ENCODE results near the gene WDR44. TPM values are rescaled to one million over a fixed set of nuclear protein-coding genes. Genes with fewer than 3 reads are reported as not detected.
A peak's percentile ranks its signal among the peaks of the same experiment; 100 is the strongest.

The WDR44 gene
- total RNA-seq, 1 donor from 2014 or later: 12.8 TPM

GRCh38 chrX:118347736-118348135 is 1.8 kb downstream of the WDR44 start:
- DNase-seq (ENCODE audit: low read depth): no peak
- H3K36me3 ChIP-seq (ENCODE audit: control insufficient read depth, insufficient read depth, low read length): no peaks in the 10 kb centered on the region
- TF ChIP-seq CTCF (IDR thresholded peaks at IDR 0.05; ENCODE audit: insufficient read depth, low read length, poor library complexity, severe bottlenecking): no peak
- H3K4me3 ChIP-seq (ENCODE audit: low read depth, low read length): peak overlapping the region; percentile 84
- no peaks in the 10 kb centered on the region for H3K27me3 ChIP-seq (ENCODE audit: control insufficient read depth, insufficient read depth, low read length)

- peak overlapping the region; percentile 84 for H3K4me3 ChIP-seq (ENCODE audit: low read depth, low read length)
- H3K27me3 ChIP-seq (ENCODE audit: control insufficient read depth, insufficient read depth, low read length): no peaks in the 10 kb centered on the region
- no peak for TF ChIP-seq CTCF (IDR thresholded peaks at IDR 0.05; ENCODE audit: insufficient read depth, low read length, poor library complexity, severe bottlenecking)
- no peaks in the 10 kb centered on the region for H3K36me3 ChIP-seq (ENCODE audit: control insufficient read depth, insufficient read depth, low read length)
- DNase-seq (ENCODE audit: low read depth): no peak
These were observed 2.4 kb downstream of the WDR44 start for GRCh38 chrX:118348186-118348810.

- no peaks in the 10 kb centered on the region for H3K36me3 ChIP-seq (ENCODE audit: control insufficient read depth, insufficient read depth, low read length)
- H3K4me3 ChIP-seq (ENCODE audit: low read depth, low read length): no peak overlapping the region
- TF ChIP-seq CTCF (IDR thresholded peaks at IDR 0.05; ENCODE audit: insufficient read depth, low read length, poor library complexity, severe bottlenecking): no peak
- H3K27me3 ChIP-seq (ENCODE audit: control insufficient read depth, insufficient read depth, low read length): no peaks in the 10 kb centered on the region
- DNase-seq (ENCODE audit: low read depth): no peak
These were observed 3.3 kb downstream of the WDR44 start for GRCh38 chrX:118349188-118349587.

GRCh38 chrX:118350221-118350620 is 4.3 kb downstream of the WDR44 start:
- Histone ChIP-seq H3K36me3 (ENCODE audit: control insufficient read depth, insufficient read depth, low read length) (no peaks in the 10 kb centered on the region), H3K27me3 (ENCODE audit: control insufficient read depth, insufficient read depth, low read length) (no peaks in the 10 kb centered on the region), H3K4me3 (ENCODE audit: low read depth, low read length) (no peak overlapping the region)
- DNase-seq (ENCODE audit: low read depth): no peak
- no peak for TF ChIP-seq CTCF (IDR thresholded peaks at IDR 0.05; ENCODE audit: insufficient read depth, low read length, poor library complexity, severe bottlenecking)

GRCh38 chrX:118350706-118351105 is 4.8 kb downstream of the WDR44 start:
- Histone ChIP-seq H3K4me3 (ENCODE audit: low read depth, low read length) (no peak overlapping the region), H3K27me3 (ENCODE audit: control insufficient read depth, insufficient read depth, low read length) (no peaks in the 10 kb centered on the region), H3K36me3 (ENCODE audit: control insufficient read depth, insufficient read depth, low read length) (no peaks in the 10 kb centered on the region)
- DNase-seq (ENCODE audit: low read depth): no peak
- no peak for TF ChIP-seq CTCF (IDR thresholded peaks at IDR 0.05; ENCODE audit: insufficient read depth, low read length, poor library complexity, severe bottlenecking)

- DNase-seq (ENCODE audit: low read depth): no peak
- H3K36me3 ChIP-seq (ENCODE audit: control insufficient read depth, insufficient read depth, low read length): no peaks in the 10 kb centered on the region
- TF ChIP-seq CTCF (IDR thresholded peaks at IDR 0.05; ENCODE audit: insufficient read depth, low read length, poor library complexity, severe bottlenecking): no peak
- no peak overlapping the region for H3K4me3 ChIP-seq (ENCODE audit: low read depth, low read length)
- H3K27me3 ChIP-seq (ENCODE audit: control insufficient read depth, insufficient read depth, low read length): no peaks in the 10 kb centered on the region
These were observed 6.7 kb downstream of the WDR44 start for GRCh38 chrX:118352566-118352965.
